Astrocyte (in vitro differentiated cells and primary cell): Measurements from ENCODE around the gene SCGB1D2.

Source experiments
- EZH2 ChIP-seq: IDR thresholded peaks from 2 replicates; pipeline ENCODE4 v1.6.1; 2012; ENCODE audit warnings: mild to moderate bottlenecking, low read length, inconsistent platforms; ENCODE audit not compliant: insufficient read depth
- TF ChIP-seq, protein P1 (sequence below): IDR thresholded peaks from 2 replicates; pipeline ENCODE4 v1.5.1; 2011; ENCODE audit warnings: low read depth, mild to moderate bottlenecking, inconsistent platforms, low read length, moderate library complexity; ENCODE audit not compliant: insufficient read depth

DNA sequence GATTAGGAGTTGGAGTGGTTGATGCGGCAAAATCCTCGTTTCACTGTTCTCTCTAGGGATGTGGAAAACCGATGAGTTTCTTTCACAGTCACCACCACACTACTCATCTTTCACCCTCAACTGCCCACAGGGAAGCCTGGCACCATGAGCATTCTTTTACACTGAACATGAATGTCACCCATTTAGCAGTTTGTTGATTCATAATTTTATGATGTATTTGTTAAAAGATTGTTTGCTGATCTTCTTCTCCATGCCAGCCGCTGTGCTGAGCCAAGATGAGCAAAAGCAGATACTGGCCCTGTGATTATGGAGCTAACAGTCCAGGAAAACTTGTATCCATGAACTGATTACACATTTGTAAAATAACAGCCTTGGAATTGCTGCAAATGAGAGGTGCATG is 3.9 kb upstream of the SCGB1D2 start:
- TF ChIP-seq, protein P1, sequence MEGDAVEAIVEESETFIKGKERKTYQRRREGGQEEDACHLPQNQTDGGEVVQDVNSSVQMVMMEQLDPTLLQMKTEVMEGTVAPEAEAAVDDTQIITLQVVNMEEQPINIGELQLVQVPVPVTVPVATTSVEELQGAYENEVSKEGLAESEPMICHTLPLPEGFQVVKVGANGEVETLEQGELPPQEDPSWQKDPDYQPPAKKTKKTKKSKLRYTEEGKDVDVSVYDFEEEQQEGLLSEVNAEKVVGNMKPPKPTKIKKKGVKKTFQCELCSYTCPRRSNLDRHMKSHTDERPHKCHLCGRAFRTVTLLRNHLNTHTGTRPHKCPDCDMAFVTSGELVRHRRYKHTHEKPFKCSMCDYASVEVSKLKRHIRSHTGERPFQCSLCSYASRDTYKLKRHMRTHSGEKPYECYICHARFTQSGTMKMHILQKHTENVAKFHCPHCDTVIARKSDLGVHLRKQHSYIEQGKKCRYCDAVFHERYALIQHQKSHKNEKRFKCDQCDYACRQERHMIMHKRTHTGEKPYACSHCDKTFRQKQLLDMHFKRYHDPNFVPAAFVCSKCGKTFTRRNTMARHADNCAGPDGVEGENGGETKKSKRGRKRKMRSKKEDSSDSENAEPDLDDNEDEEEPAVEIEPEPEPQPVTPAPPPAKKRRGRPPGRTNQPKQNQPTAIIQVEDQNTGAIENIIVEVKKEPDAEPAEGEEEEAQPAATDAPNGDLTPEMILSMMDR: no peak
- no peak for TF ChIP-seq EZH2
